ENCODE results near the gene REV3L.

REV3L gene

DNA sequence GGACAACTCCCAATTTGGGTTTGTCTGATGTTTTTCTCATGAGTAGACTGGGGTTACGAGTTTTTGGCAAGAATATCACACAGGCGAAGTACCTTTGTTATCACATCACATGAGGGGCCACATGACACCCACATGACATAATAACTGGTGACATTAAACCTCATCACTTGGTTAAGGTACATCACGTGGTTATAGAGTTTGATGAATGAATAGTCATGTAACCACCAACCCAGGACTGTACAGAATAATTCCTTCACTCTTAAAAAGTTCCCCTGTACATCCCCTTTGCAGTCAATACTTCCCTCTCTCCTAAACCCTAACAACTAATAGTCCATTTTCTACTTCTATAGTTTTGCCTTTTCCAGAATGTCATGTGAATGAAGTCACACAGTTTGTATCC, 83.4 kb downstream of the REV3L start:
- Histone ChIP-seq H3K4me1 (ENCODE audit: low read length) (peaks cover 31% of the 10 kb centered on the region), H3K27ac (ENCODE audit: low read length) (peak overlapping the region; percentile 23), H3K4me2 (ENCODE audit: low read length) (peak overlapping the region; percentile 10), H4K20me1 (ENCODE audit: insufficient read depth, low read length) (no peaks in the 10 kb centered on the region), H2AFZ (ENCODE audit: low read depth, low read length) (no peak overlapping the region), H3K9ac (ENCODE audit: low read length) (no peak overlapping the region), H3K79me2 (ENCODE audit: low read length) (no peaks in the 10 kb centered on the region), H3K27me3 (ENCODE audit: low read depth, low read length) (no peaks in the 10 kb centered on the region), H3K4me3 (ENCODE audit: low read length) (no peak overlapping the region), H3K36me3 (replicated peaks; ENCODE audit: low read depth, low read length) (peaks cover 43% of the 10 kb centered on the region), H3K9me3 (ENCODE audit: insufficient read depth, low read length) (peaks cover 13% of the 10 kb centered on the region)
- no peak for TF ChIP-seq EZH2phosphoT487 (IDR thresholded peaks at IDR 0.05; ENCODE audit: low read depth)
- TF ChIP-seq, protein P1, sequence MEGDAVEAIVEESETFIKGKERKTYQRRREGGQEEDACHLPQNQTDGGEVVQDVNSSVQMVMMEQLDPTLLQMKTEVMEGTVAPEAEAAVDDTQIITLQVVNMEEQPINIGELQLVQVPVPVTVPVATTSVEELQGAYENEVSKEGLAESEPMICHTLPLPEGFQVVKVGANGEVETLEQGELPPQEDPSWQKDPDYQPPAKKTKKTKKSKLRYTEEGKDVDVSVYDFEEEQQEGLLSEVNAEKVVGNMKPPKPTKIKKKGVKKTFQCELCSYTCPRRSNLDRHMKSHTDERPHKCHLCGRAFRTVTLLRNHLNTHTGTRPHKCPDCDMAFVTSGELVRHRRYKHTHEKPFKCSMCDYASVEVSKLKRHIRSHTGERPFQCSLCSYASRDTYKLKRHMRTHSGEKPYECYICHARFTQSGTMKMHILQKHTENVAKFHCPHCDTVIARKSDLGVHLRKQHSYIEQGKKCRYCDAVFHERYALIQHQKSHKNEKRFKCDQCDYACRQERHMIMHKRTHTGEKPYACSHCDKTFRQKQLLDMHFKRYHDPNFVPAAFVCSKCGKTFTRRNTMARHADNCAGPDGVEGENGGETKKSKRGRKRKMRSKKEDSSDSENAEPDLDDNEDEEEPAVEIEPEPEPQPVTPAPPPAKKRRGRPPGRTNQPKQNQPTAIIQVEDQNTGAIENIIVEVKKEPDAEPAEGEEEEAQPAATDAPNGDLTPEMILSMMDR (IDR thresholded peaks at IDR 0.05; ENCODE audit: low read depth, low read length): no peak

DNA sequence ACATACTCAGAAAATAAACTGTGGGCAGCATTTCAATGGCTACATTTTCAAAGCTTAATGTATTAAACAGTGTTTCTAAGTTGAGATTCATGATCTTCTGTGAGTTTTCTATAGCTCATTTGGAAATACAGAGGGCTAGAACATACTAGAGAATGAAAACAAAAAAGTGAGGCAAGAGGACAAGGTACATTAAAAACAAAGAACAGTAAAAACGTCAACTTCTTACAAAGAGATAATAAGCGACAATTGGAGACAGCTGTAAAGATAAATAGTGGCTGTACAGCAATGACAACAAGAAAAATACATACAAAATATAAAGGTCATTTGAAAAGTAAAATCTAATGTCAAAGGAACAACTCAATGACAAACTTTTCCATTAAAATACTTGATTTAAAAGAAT, 94.3 kb downstream of the REV3L start:
- Histone ChIP-seq H4K20me1 (ENCODE audit: insufficient read depth, low read length) (no peaks in the 10 kb centered on the region), H3K4me2 (ENCODE audit: low read length) (peak overlapping the region; percentile 46), H3K4me1 (ENCODE audit: low read length) (peaks cover 12% of the 10 kb centered on the region), H3K9ac (ENCODE audit: low read length) (no peak overlapping the region), H3K9me3 (ENCODE audit: insufficient read depth, low read length) (no peaks in the 10 kb centered on the region), H3K27ac (ENCODE audit: low read length) (peak overlapping the region; percentile 70), H3K27me3 (ENCODE audit: low read depth, low read length) (no peaks in the 10 kb centered on the region), H3K79me2 (ENCODE audit: low read length) (no peaks in the 10 kb centered on the region), H3K4me3 (ENCODE audit: low read length) (no peak overlapping the region), H3K36me3 (replicated peaks; ENCODE audit: low read depth, low read length) (peaks cover 20% of the 10 kb centered on the region), H2AFZ (ENCODE audit: low read depth, low read length) (no peak overlapping the region)
- TF ChIP-seq EZH2phosphoT487 (IDR thresholded peaks at IDR 0.05; ENCODE audit: low read depth): no peak
- TF ChIP-seq, protein P1 (IDR thresholded peaks at IDR 0.05; ENCODE audit: low read depth, low read length): no peak

DNA sequence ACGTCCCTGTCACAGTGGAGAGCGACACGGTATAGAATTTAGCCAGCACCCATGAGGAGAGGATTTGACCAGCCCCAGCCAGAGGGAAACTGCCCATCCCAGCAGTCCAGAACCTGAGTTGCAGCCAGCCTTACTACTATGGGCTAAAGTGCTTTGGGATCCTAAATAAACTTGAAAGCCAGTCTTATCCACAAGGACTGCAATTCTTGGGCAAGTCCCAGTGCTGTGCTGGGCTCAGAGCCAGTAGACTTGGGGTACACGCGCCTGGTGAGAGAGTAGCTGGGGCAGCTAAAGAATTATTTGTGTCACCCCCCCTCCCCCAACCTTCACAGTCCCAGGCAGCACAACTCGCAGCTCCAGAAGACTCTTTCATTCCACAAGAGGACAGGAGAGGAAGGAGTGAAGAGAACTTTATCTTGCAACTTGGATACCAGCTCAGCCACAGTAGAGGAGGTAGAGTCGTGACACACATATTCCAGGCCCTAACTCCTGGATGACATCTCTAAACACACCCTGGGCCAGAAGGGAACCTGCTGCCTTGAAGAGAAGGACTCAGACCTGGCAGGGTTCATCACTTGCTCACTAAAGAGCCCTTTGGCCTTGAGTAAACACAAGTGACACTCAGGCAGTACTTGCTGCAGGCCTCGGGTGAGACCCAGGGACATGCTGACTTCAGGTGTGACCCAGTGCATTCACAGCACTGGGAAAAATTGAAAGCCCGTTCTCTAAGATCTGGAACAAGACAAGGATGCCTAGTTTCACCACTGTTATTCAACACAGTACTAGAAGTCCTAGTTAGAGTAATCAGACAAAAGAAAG, 100.3 kb downstream of the REV3L start:
- Histone ChIP-seq H3K36me3 (replicated peaks; ENCODE audit: low read depth, low read length) (peaks cover 23% of the 10 kb centered on the region), H3K4me1 (ENCODE audit: low read length) (no peaks in the 10 kb centered on the region), H3K27ac (ENCODE audit: low read length) (no peak overlapping the region), H4K20me1 (ENCODE audit: insufficient read depth, low read length) (no peaks in the 10 kb centered on the region), H3K79me2 (ENCODE audit: low read length) (no peaks in the 10 kb centered on the region), H3K9ac (ENCODE audit: low read length) (no peak overlapping the region), H3K4me2 (ENCODE audit: low read length) (no peak overlapping the region), H3K9me3 (ENCODE audit: insufficient read depth, low read length) (no peaks in the 10 kb centered on the region), H3K4me3 (ENCODE audit: low read length) (no peak overlapping the region), H2AFZ (ENCODE audit: low read depth, low read length) (no peak overlapping the region), H3K27me3 (ENCODE audit: low read depth, low read length) (no peaks in the 10 kb centered on the region)
- no peak for TF ChIP-seq EZH2phosphoT487 (IDR thresholded peaks at IDR 0.05; ENCODE audit: low read depth)
- TF ChIP-seq, protein P1 (IDR thresholded peaks at IDR 0.05; ENCODE audit: low read depth, low read length): no peak

DNA sequence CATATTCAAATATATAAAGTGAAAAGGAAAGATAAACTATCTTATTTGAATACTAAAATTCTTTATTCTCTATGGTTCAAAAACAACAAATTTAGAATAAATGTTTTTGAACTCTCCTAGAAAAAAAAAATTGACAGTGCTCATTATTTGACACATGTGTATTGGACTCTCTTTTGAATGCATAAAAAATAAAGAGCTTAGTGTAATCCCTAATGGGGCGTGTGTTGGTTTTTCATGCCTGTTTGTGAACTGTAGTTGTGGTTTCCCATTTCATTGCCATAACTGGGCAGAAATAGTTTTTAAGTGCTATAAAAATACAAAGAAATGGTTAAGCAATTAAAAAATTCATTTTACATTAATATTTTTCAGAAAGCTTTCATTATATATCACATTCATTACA, 101.3 kb downstream of the REV3L start:
- no peak overlapping the region for H2AFZ ChIP-seq (ENCODE audit: low read depth, low read length)
- H3K36me3 ChIP-seq (replicated peaks; ENCODE audit: low read depth, low read length): peaks cover 19% of the 10 kb centered on the region

More for the DNA sequence above, 101.3 kb downstream of the REV3L start:
- Histone ChIP-seq H3K27ac (ENCODE audit: low read length) (no peak overlapping the region), H3K27me3 (ENCODE audit: low read depth, low read length) (no peaks in the 10 kb centered on the region), H3K79me2 (ENCODE audit: low read length) (no peaks in the 10 kb centered on the region), H3K4me1 (ENCODE audit: low read length) (no peaks in the 10 kb centered on the region), H3K4me3 (ENCODE audit: low read length) (no peak overlapping the region), H3K4me2 (ENCODE audit: low read length) (no peak overlapping the region), H3K9ac (ENCODE audit: low read length) (no peak overlapping the region), H4K20me1 (ENCODE audit: insufficient read depth, low read length) (no peaks in the 10 kb centered on the region), H3K9me3 (ENCODE audit: insufficient read depth, low read length) (no peaks in the 10 kb centered on the region)
- TF ChIP-seq EZH2phosphoT487 (IDR thresholded peaks at IDR 0.05; ENCODE audit: low read depth): no peak
- TF ChIP-seq, protein P1 (IDR thresholded peaks at IDR 0.05; ENCODE audit: low read depth, low read length): no peak

Measured in OCI-LY3 (cell line).